GM12878 (cell line): ENCODE data around the gene SFSWAP. TPM values are rescaled to one million over a fixed set of nuclear protein-coding genes. Genes with fewer than 3 reads are reported as not detected.

Experiments
- ATF7 ChIP-seq: fragments of 450-650 bp; IDR thresholded peaks from 2 replicates; pipeline ENCODE4 v1.6.1; 2016; ENCODE audit warnings: low read depth, mild to moderate bottlenecking
- BHLHE40 ChIP-seq, 2 experiments: fragments of 450-650 bp in 1 of 2; IDR thresholded peaks; 2 replicates each; pipeline ENCODE4 v1.6.1; 2011 to 2017; ENCODE audit warnings: low read depth in 2 of 2, borderline replicate concordance in 1 of 2, improper control_type of control experiment in 1 of 2, low read length in 1 of 2, mild to moderate bottlenecking in 1 of 2
- KLF5 ChIP-seq: fragments of 450-650 bp; IDR thresholded peaks from 2 replicates; pipeline ENCODE4 v1.6.1; 2014; ENCODE audit warnings: mild to moderate bottlenecking; ENCODE audit not compliant: partially characterized antibody
- NR2C2 ChIP-seq: IDR thresholded peaks from 2 replicates; pipeline ENCODE4 v1.6.1; 2011; ENCODE audit warnings: borderline replicate concordance, low read depth; ENCODE audit not compliant: control insufficient read depth, insufficient read length
- STAT3 ChIP-seq: IDR thresholded peaks from 2 replicates; pipeline ENCODE4 v1.6.1; 2011; ENCODE audit warnings: low read depth, low read length, improper control_type of control experiment
- YBX1 ChIP-seq: fragments of 450-650 bp; IDR thresholded peaks from 2 replicates; pipeline ENCODE4 v1.6.1; 2016; ENCODE audit warnings: antibody characterized with exemption
- ZNF217 ChIP-seq: fragments of 450-650 bp; IDR thresholded peaks from 2 replicates; pipeline ENCODE4 v1.6.1; 2017; ENCODE audit warnings: antibody characterized with exemption, mild to moderate bottlenecking
- ZNF622 ChIP-seq: fragments of 450-650 bp; IDR thresholded peaks from 2 replicates; pipeline ENCODE4 v1.6.1; 2017; ENCODE audit warnings: mild to moderate bottlenecking, inconsistent platforms
- polyA plus RNA-seq, 11 experiments: library from polyadenylated mRNA; depleted of rRNA in 4 of 11; unstranded in 6 of 11; stranded (reverse) in 5 of 11; fragments of >200 nt; fragmentation: Nextera tagmentation in 4 of 11; fragmentation: Illumina TruSeq in 1 of 11; extraction: Ambion mirVana in 4 of 11; extraction: Trizol in 1 of 11; gene quantifications; 1 replicate in 1 of 11; 2 replicates in 10 of 11; pipeline versions ENCODE4 v1.2.1 to v1.2.3, GENCODE V29; 2011 to 2016; ENCODE audit warnings: inconsistent platforms in 2 of 11, missing spikeins in 2 of 11, low read depth in 1 of 11
- total RNA-seq, 4 experiments: library from RNA; depleted of rRNA in 3 of 4; stranded (reverse); fragments of >200 nt in 3 of 4; fragmentation: Illumina TruSeq in 1 of 4; extraction: Trizol in 1 of 4; gene quantifications; 2 replicates each; pipeline versions ENCODE4 v1.2.1 to v1.2.3, GENCODE V29; 2013 to 2021
- TF ChIP-seq, protein P1 (sequence below): IDR thresholded peaks from 2 replicates; pipeline ENCODE4 v1.6.1; 2012; ENCODE audit warnings: mild to moderate bottlenecking, low read depth, low read length
- TF ChIP-seq, protein P2 (sequence below): fragments of 450-650 bp; IDR thresholded peaks from 2 replicates; pipeline ENCODE4 v1.6.1; 2016; ENCODE audit warnings: mild to moderate bottlenecking
- TF ChIP-seq, protein P3 (sequence below): fragments of 450-650 bp; IDR thresholded peaks from 2 replicates; pipeline ENCODE4 v1.6.1; 2017; ENCODE audit warnings: mild to moderate bottlenecking, low read depth, inconsistent platforms; ENCODE audit not compliant: poor library complexity, severe bottlenecking
- TF ChIP-seq, protein P4 (sequence below): IDR thresholded peaks from 2 replicates; pipeline ENCODE4 v1.6.1; 2012; ENCODE audit warnings: low read depth, low read length, improper control_type of control experiment
- TF ChIP-seq, protein P5 (sequence below): IDR thresholded peaks from 2 replicates; pipeline ENCODE4 v1.6.1; 2011; ENCODE audit warnings: low read depth, mild to moderate bottlenecking, low read length, moderate library complexity, borderline replicate concordance; ENCODE audit errors: extremely low read depth
- TF ChIP-seq, protein P6 (sequence below): fragments of 450-650 bp; IDR thresholded peaks from 2 replicates; pipeline ENCODE4 v1.6.1; 2017; ENCODE audit warnings: borderline replicate concordance

Gene SFSWAP
- total and polyA plus RNA-seq, 10 of the 15 experiments (the other 5 are each of a cell fraction or from before 2014, with no cell fraction given): 1.8 to 48.6 (median 25.0) TPM

DNA sequence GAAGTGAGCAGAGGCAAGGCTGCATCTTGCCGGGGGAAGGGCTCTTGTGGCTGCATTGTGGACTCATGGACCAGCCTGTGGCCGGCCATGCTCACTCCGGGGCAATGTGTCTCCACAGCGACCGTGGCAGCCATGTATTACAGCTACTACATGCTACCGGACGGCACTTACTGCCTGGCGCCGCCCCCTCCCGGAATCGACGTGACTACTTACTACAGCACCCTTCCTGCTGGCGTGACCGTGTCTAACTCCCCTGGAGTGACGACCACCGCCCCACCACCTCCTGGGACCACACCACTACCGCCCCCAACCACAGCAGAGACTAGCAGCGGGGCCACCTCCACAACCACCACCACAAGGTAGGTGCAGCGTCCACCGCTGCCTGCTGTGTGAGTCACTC lies 42.1 kb downstream of the SFSWAP start (continued):
- TF ChIP-seq, protein P1, sequence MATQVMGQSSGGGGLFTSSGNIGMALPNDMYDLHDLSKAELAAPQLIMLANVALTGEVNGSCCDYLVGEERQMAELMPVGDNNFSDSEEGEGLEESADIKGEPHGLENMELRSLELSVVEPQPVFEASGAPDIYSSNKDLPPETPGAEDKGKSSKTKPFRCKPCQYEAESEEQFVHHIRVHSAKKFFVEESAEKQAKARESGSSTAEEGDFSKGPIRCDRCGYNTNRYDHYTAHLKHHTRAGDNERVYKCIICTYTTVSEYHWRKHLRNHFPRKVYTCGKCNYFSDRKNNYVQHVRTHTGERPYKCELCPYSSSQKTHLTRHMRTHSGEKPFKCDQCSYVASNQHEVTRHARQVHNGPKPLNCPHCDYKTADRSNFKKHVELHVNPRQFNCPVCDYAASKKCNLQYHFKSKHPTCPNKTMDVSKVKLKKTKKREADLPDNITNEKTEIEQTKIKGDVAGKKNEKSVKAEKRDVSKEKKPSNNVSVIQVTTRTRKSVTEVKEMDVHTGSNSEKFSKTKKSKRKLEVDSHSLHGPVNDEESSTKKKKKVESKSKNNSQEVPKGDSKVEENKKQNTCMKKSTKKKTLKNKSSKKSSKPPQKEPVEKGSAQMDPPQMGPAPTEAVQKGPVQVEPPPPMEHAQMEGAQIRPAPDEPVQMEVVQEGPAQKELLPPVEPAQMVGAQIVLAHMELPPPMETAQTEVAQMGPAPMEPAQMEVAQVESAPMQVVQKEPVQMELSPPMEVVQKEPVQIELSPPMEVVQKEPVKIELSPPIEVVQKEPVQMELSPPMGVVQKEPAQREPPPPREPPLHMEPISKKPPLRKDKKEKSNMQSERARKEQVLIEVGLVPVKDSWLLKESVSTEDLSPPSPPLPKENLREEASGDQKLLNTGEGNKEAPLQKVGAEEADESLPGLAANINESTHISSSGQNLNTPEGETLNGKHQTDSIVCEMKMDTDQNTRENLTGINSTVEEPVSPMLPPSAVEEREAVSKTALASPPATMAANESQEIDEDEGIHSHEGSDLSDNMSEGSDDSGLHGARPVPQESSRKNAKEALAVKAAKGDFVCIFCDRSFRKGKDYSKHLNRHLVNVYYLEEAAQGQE: no peak
- TF ChIP-seq STAT3: no peak
- no peak for TF ChIP-seq YBX1
- TF ChIP-seq BHLHE40 (IDR thresholded peaks at IDR 0.05; ENCODE audit: borderline replicate concordance in 1 of 2, low read depth in 2 of 2, low read length in 1 of 2): no peak
- TF ChIP-seq, protein P2, sequence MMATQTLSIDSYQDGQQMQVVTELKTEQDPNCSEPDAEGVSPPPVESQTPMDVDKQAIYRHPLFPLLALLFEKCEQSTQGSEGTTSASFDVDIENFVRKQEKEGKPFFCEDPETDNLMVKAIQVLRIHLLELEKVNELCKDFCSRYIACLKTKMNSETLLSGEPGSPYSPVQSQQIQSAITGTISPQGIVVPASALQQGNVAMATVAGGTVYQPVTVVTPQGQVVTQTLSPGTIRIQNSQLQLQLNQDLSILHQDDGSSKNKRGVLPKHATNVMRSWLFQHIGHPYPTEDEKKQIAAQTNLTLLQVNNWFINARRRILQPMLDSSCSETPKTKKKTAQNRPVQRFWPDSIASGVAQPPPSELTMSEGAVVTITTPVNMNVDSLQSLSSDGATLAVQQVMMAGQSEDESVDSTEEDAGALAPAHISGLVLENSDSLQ: no peak
- TF ChIP-seq, protein P3, sequence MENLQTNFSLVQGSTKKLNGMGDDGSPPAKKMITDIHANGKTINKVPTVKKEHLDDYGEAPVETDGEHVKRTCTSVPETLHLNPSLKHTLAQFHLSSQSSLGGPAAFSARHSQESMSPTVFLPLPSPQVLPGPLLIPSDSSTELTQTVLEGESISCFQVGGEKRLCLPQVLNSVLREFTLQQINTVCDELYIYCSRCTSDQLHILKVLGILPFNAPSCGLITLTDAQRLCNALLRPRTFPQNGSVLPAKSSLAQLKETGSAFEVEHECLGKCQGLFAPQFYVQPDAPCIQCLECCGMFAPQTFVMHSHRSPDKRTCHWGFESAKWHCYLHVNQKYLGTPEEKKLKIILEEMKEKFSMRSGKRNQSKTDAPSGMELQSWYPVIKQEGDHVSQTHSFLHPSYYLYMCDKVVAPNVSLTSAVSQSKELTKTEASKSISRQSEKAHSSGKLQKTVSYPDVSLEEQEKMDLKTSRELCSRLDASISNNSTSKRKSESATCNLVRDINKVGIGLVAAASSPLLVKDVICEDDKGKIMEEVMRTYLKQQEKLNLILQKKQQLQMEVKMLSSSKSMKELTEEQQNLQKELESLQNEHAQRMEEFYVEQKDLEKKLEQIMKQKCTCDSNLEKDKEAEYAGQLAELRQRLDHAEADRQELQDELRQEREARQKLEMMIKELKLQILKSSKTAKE: no peak
- TF ChIP-seq ZNF217: no peak
- TF ChIP-seq, protein P4, sequence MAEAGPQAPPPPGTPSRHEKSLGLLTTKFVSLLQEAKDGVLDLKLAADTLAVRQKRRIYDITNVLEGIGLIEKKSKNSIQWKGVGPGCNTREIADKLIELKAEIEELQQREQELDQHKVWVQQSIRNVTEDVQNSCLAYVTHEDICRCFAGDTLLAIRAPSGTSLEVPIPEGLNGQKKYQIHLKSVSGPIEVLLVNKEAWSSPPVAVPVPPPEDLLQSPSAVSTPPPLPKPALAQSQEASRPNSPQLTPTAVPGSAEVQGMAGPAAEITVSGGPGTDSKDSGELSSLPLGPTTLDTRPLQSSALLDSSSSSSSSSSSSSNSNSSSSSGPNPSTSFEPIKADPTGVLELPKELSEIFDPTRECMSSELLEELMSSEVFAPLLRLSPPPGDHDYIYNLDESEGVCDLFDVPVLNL: no peak
- TF ChIP-seq ZNF622: no peak
- no peak for TF ChIP-seq KLF5
- TF ChIP-seq, protein P5, sequence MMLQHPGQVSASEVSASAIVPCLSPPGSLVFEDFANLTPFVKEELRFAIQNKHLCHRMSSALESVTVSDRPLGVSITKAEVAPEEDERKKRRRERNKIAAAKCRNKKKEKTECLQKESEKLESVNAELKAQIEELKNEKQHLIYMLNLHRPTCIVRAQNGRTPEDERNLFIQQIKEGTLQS: no peak
- TF ChIP-seq ATF7: no peak
- TF ChIP-seq, protein P6, sequence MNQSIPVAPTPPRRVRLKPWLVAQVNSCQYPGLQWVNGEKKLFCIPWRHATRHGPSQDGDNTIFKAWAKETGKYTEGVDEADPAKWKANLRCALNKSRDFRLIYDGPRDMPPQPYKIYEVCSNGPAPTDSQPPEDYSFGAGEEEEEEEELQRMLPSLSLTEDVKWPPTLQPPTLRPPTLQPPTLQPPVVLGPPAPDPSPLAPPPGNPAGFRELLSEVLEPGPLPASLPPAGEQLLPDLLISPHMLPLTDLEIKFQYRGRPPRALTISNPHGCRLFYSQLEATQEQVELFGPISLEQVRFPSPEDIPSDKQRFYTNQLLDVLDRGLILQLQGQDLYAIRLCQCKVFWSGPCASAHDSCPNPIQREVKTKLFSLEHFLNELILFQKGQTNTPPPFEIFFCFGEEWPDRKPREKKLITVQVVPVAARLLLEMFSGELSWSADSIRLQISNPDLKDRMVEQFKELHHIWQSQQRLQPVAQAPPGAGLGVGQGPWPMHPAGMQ: no peak
- no peak for TF ChIP-seq NR2C2
